K562 (cell line): ENCODE data around the gene RNF187. TPM values are rescaled to one million over a fixed set of nuclear protein-coding genes. Genes with fewer than 3 reads are reported as not detected.

ENCODE experiments used
- ATAC-seq: fragments of 200-7000 bp; cut with Tn5 transposase; 3 replicates; pipeline ENCODE4 v1.9.1; 2020; ENCODE audit warnings: moderate library complexity
- BruUV-seq: library from RNA; stranded (reverse); fragments of 400-500 nt; replicated peaks from 2 replicates; lab custom pipeline; 2021; lab: Mats Ljungman, UMichigan
- CTCF ChIA-PET: fragments of 300-600 bp; formaldehyde crosslinking; extraction: SDS; loops from one replicate; lab custom pipeline; 2021; ENCODE audit warnings: low intra/inter-chr PET ratio; lab: Yijun Ruan, JAX
- POLR2A ChIA-PET: fragments of 300-600, 350-650 bp; sonication (Branson Sonifier 250); formaldehyde crosslinking; extraction: SDS; loops from one replicate; lab custom pipeline; 2021; ENCODE audit warnings: antibody characterized with exemption, inconsistent platforms; lab: Yijun Ruan, JAX
- DNase-seq, 4 experiments: peaks; one replicate each; pipeline versions ENCODE4 v3.0.0 to v3.0.0-alpha.2; 2011 to 2018; ENCODE audit warnings: low spot score in 3 of 4, mixed read lengths in 3 of 4; ENCODE audit errors: extremely low read depth in 1 of 4
- FAIRE-seq: peaks from 2 replicates; lab custom pipeline; 2011; peaks lifted over from hg19 to GRCh38; lab: Jason Lieb, UNC
- H2AFZ ChIP-seq: 2 replicates; pipeline ENCODE4 v1.6.0; 2011; ENCODE audit warnings: low read depth, low read length, control low read depth, inconsistent platforms
- H3K27ac ChIP-seq: fragments of 200-600 bp; 3 replicates; pipeline ENCODE4 v1.8.0; 2011; ENCODE audit warnings: low read depth, mild to moderate bottlenecking, control low read depth, inconsistent platforms, low read length, moderate library complexity, mixed read lengths; ENCODE audit errors: extremely low read depth
- H3K27me3 ChIP-seq, 2 experiments: fragments of 300-600 bp in 1 of 2; 2 replicates in 1 of 2; 3 replicates in 1 of 2; pipeline versions ENCODE4 v1.6.0 to v1.8.0; 2011; ENCODE audit warnings: inconsistent platforms in 2 of 2, low read length in 2 of 2, mild to moderate bottlenecking in 1 of 2, mixed read lengths in 1 of 2, moderate library complexity in 1 of 2; ENCODE audit not compliant: control insufficient read depth in 2 of 2, insufficient read depth in 2 of 2
- H3K36me3 ChIP-seq: fragments of 300-600 bp; 3 replicates; pipeline ENCODE4 v1.8.0; 2011; ENCODE audit warnings: mild to moderate bottlenecking, low read length, inconsistent platforms; ENCODE audit not compliant: control insufficient read depth, insufficient read depth
- H3K4me1 ChIP-seq, 2 experiments: fragments of 200-600 bp in 1 of 2; replicated peaks in 1 of 2; 2 replicates in 1 of 2; 3 replicates in 1 of 2; pipeline versions ENCODE4 v1.5.1 to v1.8.0; 2011; ENCODE audit warnings: inconsistent platforms in 2 of 2, low read length in 2 of 2, mild to moderate bottlenecking in 1 of 2, mixed read lengths in 1 of 2, moderate library complexity in 1 of 2; ENCODE audit not compliant: control insufficient read depth in 2 of 2, insufficient read depth in 2 of 2
- H3K4me2 ChIP-seq: 2 replicates; pipeline ENCODE4 v1.6.1; 2011; ENCODE audit warnings: low read length, control low read depth, inconsistent platforms, mixed read lengths; ENCODE audit not compliant: insufficient read depth
- H3K4me3 ChIP-seq: fragments of 200-600 bp; sonication (generic), shearing (Covaris generic); 2 replicates; pipeline ENCODE4 v1.5.1; 2016; ENCODE audit warnings: control low read depth, inconsistent platforms
- H3K79me2 ChIP-seq: fragments of 200-600 bp; 3 replicates; pipeline ENCODE4 v1.8.0; 2011; ENCODE audit warnings: low read length, inconsistent platforms; ENCODE audit not compliant: control insufficient read depth, insufficient read depth
- H3K9ac ChIP-seq, 2 experiments: 2 replicates each; pipeline versions ENCODE4 v1.6.0 to v1.6.1; 2011; ENCODE audit warnings: low read depth in 2 of 2, low read length in 2 of 2, control low read depth in 1 of 2, inconsistent platforms in 1 of 2, mild to moderate bottlenecking in 1 of 2, mixed read lengths in 1 of 2; ENCODE audit not compliant: insufficient read depth in 1 of 2
- H3K9me1 ChIP-seq: one replicate; pipeline ENCODE4 v1.6.0; 2011; ENCODE audit warnings: inconsistent platforms, mild to moderate bottlenecking, low read length, moderate library complexity; ENCODE audit not compliant: control insufficient read depth, insufficient read depth
- H3K9me3 ChIP-seq: replicated peaks from 2 replicates; pipeline ENCODE4 v1.5.1; 2011; ENCODE audit warnings: low read depth, low read length, inconsistent platforms; ENCODE audit not compliant: control insufficient read depth, insufficient read depth
- H4K20me1 ChIP-seq: replicated peaks from 2 replicates; pipeline ENCODE4 v1.6.1; 2011; ENCODE audit warnings: low read length, inconsistent platforms, mixed read lengths; ENCODE audit not compliant: control insufficient read depth, insufficient read depth
- CEBPB ChIP-seq: fragments of 450-650 bp; IDR thresholded peaks from 2 replicates; pipeline ENCODE4 v1.6.1; 2016; ENCODE audit warnings: missing genetic modification characterization, missing compliant biosample characterization
- EZH2 ChIP-seq: IDR thresholded peaks from 2 replicates; pipeline ENCODE4 v1.6.1; 2012; ENCODE audit warnings: low read depth, mild to moderate bottlenecking, inconsistent platforms, low read length, borderline replicate concordance
- ILK ChIP-seq: fragments of 450-650 bp; IDR thresholded peaks from 2 replicates; pipeline ENCODE4 v1.6.1; 2016; ENCODE audit warnings: missing genetic modification characterization, low read depth, mild to moderate bottlenecking, missing compliant biosample characterization, moderate library complexity, borderline replicate concordance
- KLF1 ChIP-seq: fragments of 450-650 bp; IDR thresholded peaks from 2 replicates; pipeline ENCODE4 v1.6.1; 2016; ENCODE audit warnings: missing genetic modification characterization, missing compliant biosample characterization
- MAZ ChIP-seq, 2 experiments: fragments of 450-650 bp in 1 of 2; sonication (generic) in 1 of 2; formaldehyde crosslinking; IDR thresholded peaks in 1 of 2; conservative IDR thresholded peaks in 1 of 2; 2 replicates each; pipeline versions ENCODE4 v1.4.0 to v1.5.0; 2020; ENCODE audit warnings: mild to moderate bottlenecking in 1 of 2, missing genetic modification reagents in 1 of 2
- NR3C1 ChIP-seq: sonication (generic); formaldehyde crosslinking; IDR thresholded peaks from 2 replicates; pipeline ENCODE4 v1.8.1; 2022; ENCODE audit warnings: missing genetic modification reagents
- PTBP1 ChIP-seq: fragments of 200-400 bp; formaldehyde crosslinking; IDR thresholded peaks from 2 replicates; pipeline ENCODE4 v1.6.1; 2017; ENCODE audit warnings: low read depth, low read length
- SMAD2 ChIP-seq: fragments of 150-350 bp; IDR thresholded peaks from 2 replicates; pipeline ENCODE4 v1.6.1; 2014; ENCODE audit warnings: low read depth, mild to moderate bottlenecking, low read length
- ZBTB40 ChIP-seq, 2 experiments: fragments of 450-650 bp in 1 of 2; sonication (generic) in 1 of 2; formaldehyde crosslinking in 1 of 2; IDR thresholded peaks; 2 replicates each; pipeline versions ENCODE4 v1.7.1 to v1.9.0; 2016 to 2022; ENCODE audit warnings: inconsistent platforms in 1 of 2, mild to moderate bottlenecking in 1 of 2, missing genetic modification reagents in 1 of 2
- ZNF785 ChIP-seq: fragments of 250-450 bp; sonication (Bioruptor Pico); IDR thresholded peaks from 2 replicates; pipeline ENCODE4 v1.4.0; 2020; ENCODE audit warnings: mild to moderate bottlenecking
- ZSCAN29 ChIP-seq: fragments of 450-650 bp; IDR thresholded peaks from 2 replicates; pipeline ENCODE4 v1.6.1; 2017
- WGBS: fragments of 100-300 bp; shearing (Covaris generic); methylation state at CpG from one replicate; pipeline ENCODE4 v1.1.6; 2016; ENCODE audit warnings: low coverage, mixed read lengths; ENCODE audit not compliant: insufficient coverage; ENCODE audit errors: missing lambda C conversion rate; 5-methylcytosine and 5-hydroxymethylcytosine counted together
- in situ Hi-C: fragments of 300-500 bp; cut with MboI; formaldehyde crosslinking; loops from 4 replicates; pipeline ENCODE4 v1.15.0; 2018; ENCODE audit warnings: inconsistent platforms, mixed read lengths
- intact Hi-C: fragments of 100-400 bp; cut with micrococcal nuclease; formaldehyde crosslinking; loops from 2 replicates; pipeline ENCODE4 v1.14.2; 2022
- polyA plus RNA-seq, 8 experiments: library from polyadenylated mRNA; depleted of rRNA in 4 of 8; stranded (reverse) in 5 of 8; unstranded in 3 of 8; fragments of >200 nt; fragmentation: Nextera tagmentation in 2 of 8; fragmentation: Illumina TruSeq in 1 of 8; extraction: Ambion mirVana in 2 of 8; extraction: Trizol in 1 of 8; gene quantifications; 2 replicates each; pipeline versions ENCODE4 v1.2.1 to v1.2.3, GENCODE V29; 2011 to 2014; ENCODE audit warnings: inconsistent platforms in 1 of 8, missing spikeins in 1 of 8
- total RNA-seq, 7 experiments: library from RNA; depleted of rRNA in 6 of 7; stranded (reverse); fragments of >200 nt in 6 of 7; fragmentation: Illumina TruSeq in 2 of 7; extraction: Trizol in 2 of 7; gene quantifications; 2 replicates each; pipeline versions ENCODE4 v1.2.1 to v1.2.3, GENCODE V29; 2011 to 2021; ENCODE audit warnings: low replicate concordance in 1 of 7

Gene RNF187
- total and polyA plus RNA-seq, 9 of the 15 experiments (the other 6 are each of a cell fraction or from before 2014, with no cell fraction given): 2.3 to 119 (median 41.9) TPM

- TF ChIP-seq SMAD2: no peak
- no peak for TF ChIP-seq CEBPB (tag)
- TF ChIP-seq PTBP1: no peak
Observed at GRCh38 chr1:228483789-228484188, 3.4 kb upstream of the RNF187 start (continued).

GRCh38 chr1:228486596-228487335 lies 416 bp upstream of the RNF187 start:
- H3K9me1 ChIP-seq: no peaks in the 10 kb centered on the region
- peaks cover 37 to 46% of the 10 kb centered on the region in 2 experiments for H3K4me1 ChIP-seq
- peak; percentile 58 for ATAC-seq
- intact Hi-C loops (loop anchor here (2.0 kb wide), 1 partner anchor 30 kb away; a partner anchor contains a TSS), in situ Hi-C loops (no loop called here)
- H3K4me2 ChIP-seq: peak overlapping the region; percentile 98
- FAIRE-seq: peak; percentile 51
- no peaks in the 10 kb centered on the region for H3K9me3 ChIP-seq
- under 1% methylated on average over 60 of the region's 60 CpGs for WGBS
- H3K9ac ChIP-seq: peak overlapping the region; percentile 85 to 95
- DNase-seq: peak; percentile 73 to 92 (median 76)
- H4K20me1 ChIP-seq: no peaks in the 10 kb centered on the region; the same call in 1 of the 2 replicates
- peak overlapping the region; percentile 97 for H3K27ac ChIP-seq
- BruUV-seq: TSS peak; percentile 96
- ChIA-PET CTCF (no interaction called here), POLR2A (interaction anchor here (0.6 to 6.2 kb wide), 13 partner anchors 9 to 403 kb away, joined by 3 to 64 read pairs (median 6); a partner anchor contains a TSS)
- H3K36me3 ChIP-seq: peaks cover 25% of the 10 kb centered on the region; the same call in 2 of the 3 replicates
- peaks cover 24% of the 10 kb centered on the region for H3K79me2 ChIP-seq
- no peaks in the 10 kb centered on the region for H3K27me3 ChIP-seq
- H2AFZ ChIP-seq: peak overlapping the region; percentile 99
- H3K4me3 ChIP-seq: peak overlapping the region; percentile 75
- peak; percentile 85 to 87; a peak in 3 of 4 replicates for TF ChIP-seq MAZ (CRISPR knock-in tag; conservative IDR thresholded peaks at IDR 0.05 in 1 of 2, IDR thresholded peaks at IDR 0.05 in 1 of 2)
- peak; percentile 90 for TF ChIP-seq KLF1
- TF ChIP-seq ILK (tag): no peak
- peak; percentile 85 for TF ChIP-seq ZBTB40 (IDR thresholded peaks at IDR 0.05)
- 0 out of 2 replicates have a peak, but pooled peaks have one; percentile 42 for TF ChIP-seq ZBTB40 (CRISPR knock-in tag; IDR thresholded peaks at IDR 0.05)
- no peak for TF ChIP-seq EZH2
- no peak for TF ChIP-seq ZNF785
- TF ChIP-seq ZSCAN29: peak; percentile 62
- TF ChIP-seq NR3C1 (CRISPR knock-in tag): peak; percentile 94
